K562 (cell line): ENCODE results near the gene TPD52L3.
A peak's percentile ranks its signal among the peaks of the same experiment; 100 is the strongest.

Experiments
- CTCF ChIP-seq, 3 experiments: IDR thresholded peaks in 2 of 3; conservative IDR thresholded peaks in 1 of 3; 2 replicates each; pipeline ENCODE4 v1.5.1; 2011 to 2012; ENCODE audit warnings: low read length in 3 of 3, mild to moderate bottlenecking in 3 of 3, control low read depth in 2 of 3, improper control_type of control experiment in 1 of 3, inconsistent platforms in 1 of 3, low read depth in 1 of 3, mixed read lengths in 1 of 3, moderate library complexity in 1 of 3; ENCODE audit not compliant: insufficient read depth in 2 of 3
- EP300 ChIP-seq: IDR thresholded peaks from 2 replicates; pipeline ENCODE4 v1.6.1; 2012; ENCODE audit warnings: low read length, improper control_type of control experiment
- JUND ChIP-seq, 2 experiments: IDR thresholded peaks; 2 replicates in 1 of 2; 3 replicates in 1 of 2; pipeline ENCODE4 v1.6.1; 2011; ENCODE audit warnings: borderline replicate concordance in 2 of 2, low read depth in 2 of 2, low read length in 2 of 2, improper control_type of control experiment in 1 of 2, missing biosample characterization in 1 of 2, missing genetic modification characterization in 1 of 2, missing genetic modification reagents in 1 of 2
- REST ChIP-seq, 2 experiments: fragments of 450-650 bp; formaldehyde crosslinking in 1 of 2; IDR thresholded peaks; 2 replicates each; pipeline versions ENCODE4 v1.4.0 to v1.6.1; 2014 to 2020; ENCODE audit warnings: mild to moderate bottlenecking in 2 of 2, borderline replicate concordance in 1 of 2, low read depth in 1 of 2
- TSHZ1 ChIP-seq: fragments of 250-450 bp; sonication (Bioruptor Pico); IDR thresholded peaks from 2 replicates; pipeline ENCODE4 v1.4.0; 2020; ENCODE audit warnings: mild to moderate bottlenecking, moderate library complexity
- ZNF124 ChIP-seq: sonication (generic); formaldehyde crosslinking; IDR thresholded peaks from 2 replicates; pipeline ENCODE4 v1.8.1; 2022; ENCODE audit warnings: missing genetic modification reagents
- ZZZ3 ChIP-seq: fragments of 450-650 bp; IDR thresholded peaks from 2 replicates; pipeline ENCODE4 v1.6.1; 2016; ENCODE audit warnings: antibody characterized with exemption, mild to moderate bottlenecking, moderate library complexity

- TF ChIP-seq CTCF (IDR thresholded peaks at IDR 0.05 in 2 of 3, conservative IDR thresholded peaks at IDR 0.05 in 1 of 3; ENCODE audit: insufficient read depth in 2 of 3, low read depth in 1 of 3, low read length in 3 of 3) (peak; percentile 52 to 66 (median 64); a peak in 5 of 6 replicates), REST (IDR thresholded peaks at IDR 0.05; ENCODE audit: borderline replicate concordance) (peak; percentile 63; the same call in 1 of the 2 replicates), REST (CRISPR knock-in tag; IDR thresholded peaks at IDR 0.05; ENCODE audit: low read depth) (no peak), ZNF124 (CRISPR knock-in tag) (no peak), TSHZ1 (no peak), JUND (IDR thresholded peaks at IDR 0.05; ENCODE audit: borderline replicate concordance, low read depth, low read length) (no peak), JUND (tag; IDR thresholded peaks at IDR 0.05; ENCODE audit: borderline replicate concordance, low read depth, low read length) (no peak), EP300 (no peak), ZZZ3 (no peak)
Measured at GRCh38 chr9:6354072-6354686, 26.0 kb downstream of the TPD52L3 start.
